Fibroblast of lung (primary cell): ENCODE results near the gene CCNJL. TPM values are rescaled to one million over a fixed set of nuclear protein-coding genes. Genes with fewer than 3 reads are reported as not detected.

ENCODE experiments used
- DNase-seq, 2 donors: peaks; one replicate each; pipeline versions ENCODE4 v3.0.0 to v3.0.0-alpha.2; 2010; ENCODE audit warnings: low read depth in 2 of 2
- H2AFZ ChIP-seq: 2 replicates; pipeline ENCODE4 v1.5.1; 2012; ENCODE audit warnings: low read length, control low read depth, inconsistent platforms
- H3K27ac ChIP-seq: 2 replicates; pipeline ENCODE4 v1.5.1; 2011; ENCODE audit warnings: low read length, control low read depth; ENCODE audit not compliant: insufficient read depth
- H3K27me3 ChIP-seq: 2 replicates; pipeline ENCODE4 v1.5.1; 2011; ENCODE audit warnings: mild to moderate bottlenecking, low read length; ENCODE audit not compliant: control insufficient read depth, insufficient read depth
- H3K36me3 ChIP-seq: 2 replicates; pipeline ENCODE4 v1.5.1; 2011; ENCODE audit warnings: low read length; ENCODE audit not compliant: control insufficient read depth, insufficient read depth
- H3K4me1 ChIP-seq: 2 replicates; pipeline ENCODE4 v1.5.1; 2011; ENCODE audit warnings: low read length; ENCODE audit not compliant: control insufficient read depth, insufficient read depth; ENCODE audit errors: extremely low read depth
- H3K4me2 ChIP-seq: 2 replicates; pipeline ENCODE4 v1.5.1; 2011; ENCODE audit warnings: low read length, control low read depth; ENCODE audit not compliant: insufficient read depth; ENCODE audit errors: extremely low read depth
- H3K4me3 ChIP-seq, 4 experiments: fragments of 200-600 bp in 1 of 4; sonication (generic) in 1 of 4; replicated peaks in 1 of 4; 2 replicates each; pipeline ENCODE4 v1.5.1; 2011 to 2016; ENCODE audit warnings: low read length in 4 of 4, low read depth in 3 of 4, mild to moderate bottlenecking in 3 of 4, control low read depth in 2 of 4, inconsistent platforms in 1 of 4, mixed read lengths in 1 of 4; ENCODE audit not compliant: insufficient read depth in 1 of 4; ENCODE audit errors: control extremely low read depth in 1 of 4
- H3K79me2 ChIP-seq: 2 replicates; pipeline ENCODE4 v1.5.1; 2012; ENCODE audit warnings: mild to moderate bottlenecking, low read length, inconsistent platforms; ENCODE audit not compliant: control insufficient read depth, insufficient read depth
- H3K9ac ChIP-seq: 2 replicates; pipeline ENCODE4 v1.5.1; 2011; ENCODE audit warnings: mild to moderate bottlenecking, low read length, control low read depth; ENCODE audit not compliant: insufficient read depth
- H3K9me3 ChIP-seq: 2 replicates; pipeline ENCODE4 v1.5.1; 2012; ENCODE audit warnings: low read depth, low read length; ENCODE audit not compliant: control insufficient read depth, insufficient read depth
- H4K20me1 ChIP-seq: 2 replicates; pipeline ENCODE4 v1.5.1; 2011; ENCODE audit warnings: low read length; ENCODE audit not compliant: control insufficient read depth, insufficient read depth; ENCODE audit errors: extremely low read depth
- CTCF ChIP-seq, 2 donors: IDR thresholded peaks in 1 of 2; conservative IDR thresholded peaks in 1 of 2; 1 replicate in 1 of 2; 2 replicates in 1 of 2; pipeline ENCODE4 v1.5.1; 2011 to 2012; ENCODE audit warnings: low read length in 2 of 2, control low read depth in 1 of 2, inconsistent platforms in 1 of 2, low read depth in 1 of 2, mild to moderate bottlenecking in 1 of 2
- EZH2 ChIP-seq: IDR thresholded peaks from 2 replicates; pipeline ENCODE4 v1.5.1; 2012; ENCODE audit warnings: low read length, control low read depth, mild to moderate bottlenecking; ENCODE audit errors: missing control alignments
- polyA plus RNA-seq, 2 donors: library from polyadenylated mRNA; depleted of rRNA in 1 of 2; stranded (reverse) in 1 of 2; unstranded in 1 of 2; fragments of >200 nt; gene quantifications; 2 replicates each; pipeline ENCODE4 v1.2.1, GENCODE V29; 2011 to 2012; ENCODE audit warnings: missing spikeins in 1 of 2
- total RNA-seq: library from RNA; depleted of rRNA; stranded (reverse); fragments of >200 nt; gene quantifications from 2 replicates; pipeline ENCODE4 v1.2.1, GENCODE V29; 2014

Gene CCNJL
- total and polyA plus RNA-seq, 2 donors (not counting 1 experiment from before 2014, with no cell fraction given) = 0.73 TPM; not detected in 1

GRCh38 chr5:160293901-160294561, 18.3 kb downstream of the CCNJL start:
- Histone ChIP-seq H4K20me1 (no peaks in the 10 kb centered on the region), H2AFZ (no peak overlapping the region), H3K9me3 (no peaks in the 10 kb centered on the region), H3K36me3 (no peaks in the 10 kb centered on the region), H3K9ac (no peak overlapping the region), H3K4me2 (no peak overlapping the region), H3K4me1 (no peaks in the 10 kb centered on the region), H3K4me3 (no peak overlapping the region), H3K27ac (no peak overlapping the region), H3K79me2 (no peaks in the 10 kb centered on the region), H3K27me3 (no peaks in the 10 kb centered on the region)
- TF ChIP-seq EZH2 (no peak), CTCF (conservative IDR thresholded peaks at IDR 0.05 in 1 of 2, IDR thresholded peaks at IDR 0.05 in 1 of 2; ENCODE audit: low read depth in 1 of 2, low read length in 2 of 2) (no peak)
- peak in 1 of 2 donors; percentile 31 for DNase-seq

DNA sequence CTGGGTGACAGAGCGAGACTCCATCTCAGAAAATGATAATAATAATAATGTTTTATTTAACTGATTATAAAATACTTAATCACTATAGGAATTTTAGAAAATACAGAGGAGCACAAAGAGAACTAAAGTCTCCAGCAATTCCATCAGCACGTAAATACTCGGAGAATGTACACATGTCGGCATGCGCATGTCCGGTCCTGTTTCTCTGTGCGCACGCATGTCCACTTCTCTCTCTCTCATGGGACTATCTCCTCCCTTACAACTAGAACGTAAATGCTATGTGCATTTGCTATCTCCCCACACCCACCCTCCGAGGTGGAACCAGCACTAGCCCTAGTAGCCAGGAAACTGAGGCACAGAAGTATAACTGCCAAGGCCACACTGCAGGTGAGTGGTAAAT, 19.0 kb downstream of the CCNJL start:
- Histone ChIP-seq H3K4me3 (no peak overlapping the region), H4K20me1 (no peaks in the 10 kb centered on the region), H3K27me3 (no peaks in the 10 kb centered on the region), H2AFZ (no peak overlapping the region), H3K4me2 (no peak overlapping the region), H3K36me3 (no peaks in the 10 kb centered on the region), H3K79me2 (no peaks in the 10 kb centered on the region), H3K9ac (no peak overlapping the region), H3K4me1 (no peaks in the 10 kb centered on the region), H3K9me3 (no peaks in the 10 kb centered on the region), H3K27ac (no peak overlapping the region)
- DNase-seq = no peak
- TF ChIP-seq EZH2 = no peak
- TF ChIP-seq CTCF (conservative IDR thresholded peaks at IDR 0.05 in 1 of 2, IDR thresholded peaks at IDR 0.05 in 1 of 2; ENCODE audit: low read depth in 1 of 2, low read length in 2 of 2) = no peak

DNA sequence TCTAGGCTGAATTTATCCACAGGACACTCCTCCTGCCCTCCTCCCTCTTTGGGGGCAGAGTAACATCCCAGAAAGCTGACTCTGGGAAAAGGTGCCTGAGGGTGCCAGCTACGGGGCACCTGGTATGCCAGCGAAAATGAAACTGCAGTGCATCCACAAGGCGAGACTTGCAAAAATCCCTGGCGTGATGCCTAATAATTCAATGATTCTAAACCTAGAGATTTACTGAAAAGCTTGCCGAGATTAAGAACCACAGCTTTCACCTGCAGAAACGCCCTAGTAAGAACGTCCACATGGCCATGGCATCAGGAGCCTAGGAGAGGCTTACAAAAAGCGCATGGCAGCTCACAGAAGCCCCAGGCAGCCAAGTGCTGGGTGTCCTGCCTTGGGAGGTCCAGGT, 20.9 kb downstream of the CCNJL start:
- H4K20me1 ChIP-seq = no peaks in the 10 kb centered on the region

More for the DNA sequence above, 20.9 kb downstream of the CCNJL start:
- Histone ChIP-seq H3K36me3 (no peaks in the 10 kb centered on the region), H3K9me3 (no peaks in the 10 kb centered on the region), H3K79me2 (no peaks in the 10 kb centered on the region), H3K9ac (no peak overlapping the region), H3K4me3 (no peak overlapping the region), H3K27me3 (no peaks in the 10 kb centered on the region), H3K4me2 (no peak overlapping the region), H3K27ac (no peak overlapping the region), H2AFZ (no peak overlapping the region), H3K4me1 (no peaks in the 10 kb centered on the region)
- DNase-seq = no peak
- TF ChIP-seq CTCF (conservative IDR thresholded peaks at IDR 0.05 in 1 of 2, IDR thresholded peaks at IDR 0.05 in 1 of 2; ENCODE audit: low read depth in 1 of 2, low read length in 2 of 2) (no peak), EZH2 (no peak)
